Stimulated activated naive CD8-positive, alpha-beta T cell treated with anti-CD3 and anti-CD28 coated beads, Interleukin-15, Interleukin-2, amounts not matched to agents 100 ng/mL and 50 ng/mL, for 24 hours (primary cell): ENCODE measurements around the gene ZNF414.
"Not testable (repeated sequence)": the region's sequence is repeated elsewhere in the genome, so short reads cannot be mapped to it uniquely, and the experiment has no call there.

Source experiments
- H3K27ac Mint-ChIP-seq: one replicate; pipeline ENCODE4 v1.8.0; 2021; ENCODE audit warnings: mild to moderate bottlenecking, mixed read lengths
- H3K27me3 Mint-ChIP-seq: one replicate; pipeline ENCODE4 v1.8.0; 2021; ENCODE audit warnings: mixed read lengths
- H3K36me3 Mint-ChIP-seq: one replicate; pipeline ENCODE4 v1.8.0; 2021; ENCODE audit warnings: low read depth, mixed read lengths
- H3K4me1 Mint-ChIP-seq: one replicate; pipeline ENCODE4 v1.8.0; 2021; ENCODE audit warnings: low read depth, mixed read lengths
- H3K4me3 Mint-ChIP-seq: one replicate; pipeline ENCODE4 v1.8.0; 2021; ENCODE audit warnings: mild to moderate bottlenecking, mixed read lengths
- H3K9me3 Mint-ChIP-seq: one replicate; pipeline ENCODE4 v1.8.0; 2021; ENCODE audit warnings: mixed read lengths

The ZNF414 gene

DNA sequence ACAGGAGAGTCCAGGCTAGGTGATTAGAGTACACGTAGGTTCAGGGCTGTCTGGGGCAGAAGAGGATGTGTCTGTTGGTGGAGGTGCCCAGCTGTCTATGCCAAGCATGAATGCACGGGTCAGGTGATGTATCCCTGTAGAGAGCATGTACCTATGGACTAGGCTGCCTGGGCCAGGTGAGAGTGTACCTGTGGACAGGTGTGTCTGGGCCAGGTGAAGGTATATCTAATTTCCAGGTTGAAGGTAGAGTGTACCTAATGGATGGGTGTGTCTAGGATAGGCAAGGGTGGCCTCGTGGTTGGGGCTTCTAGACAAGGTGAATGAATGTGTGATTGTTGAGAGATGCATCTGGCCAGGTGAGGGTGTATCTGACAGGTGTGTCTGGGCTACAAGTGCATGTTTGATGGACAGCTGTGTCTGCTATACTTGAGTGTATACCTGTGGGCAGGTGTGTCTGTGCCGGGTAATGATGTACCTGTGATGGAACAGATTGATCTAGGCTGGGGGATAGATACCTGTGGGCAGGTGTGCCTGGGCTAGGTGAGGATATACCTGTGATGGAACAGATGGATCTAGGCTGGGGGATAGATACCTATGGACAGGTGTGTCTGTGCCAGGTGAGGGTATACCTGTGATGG lies 15.5 kb upstream of the ZNF414 start:
- no peaks in the 10 kb centered on the region for H3K27me3 Mint-ChIP-seq
- H3K27ac Mint-ChIP-seq: no peak overlapping the region
- H3K36me3 Mint-ChIP-seq: peaks cover 20% of the 10 kb centered on the region
- H3K9me3 Mint-ChIP-seq: no peaks in the 10 kb centered on the region
- peaks cover 7% of the 10 kb centered on the region for H3K4me1 Mint-ChIP-seq
- no peak overlapping the region for H3K4me3 Mint-ChIP-seq

DNA sequence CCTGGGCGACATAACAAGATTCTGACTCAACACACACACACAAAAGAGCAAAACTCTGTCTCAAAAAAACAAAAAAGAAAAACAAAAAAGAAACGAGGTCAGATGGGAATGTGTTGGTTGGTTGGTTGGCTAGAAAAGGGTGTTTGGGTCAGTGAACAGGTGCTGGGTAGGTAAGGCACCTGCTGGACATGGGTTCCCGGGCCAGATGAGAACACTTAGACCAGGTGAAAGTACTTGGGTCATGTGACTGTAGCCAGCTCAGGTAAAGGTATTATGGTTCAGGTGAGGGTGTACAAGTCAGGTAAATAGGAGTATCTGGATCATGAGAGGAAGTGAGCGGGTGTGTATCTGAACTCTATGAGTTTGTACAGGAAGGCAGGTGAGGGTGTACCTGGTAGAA lies 14.5 kb upstream of the ZNF414 start:
- Mint-ChIP-seq H3K27ac (no peak overlapping the region), H3K4me3 (no peak overlapping the region), H3K9me3 (no peaks in the 10 kb centered on the region), H3K4me1 (peaks cover 7% of the 10 kb centered on the region), H3K27me3 (no peaks in the 10 kb centered on the region), H3K36me3 (peaks cover 21% of the 10 kb centered on the region)

DNA sequence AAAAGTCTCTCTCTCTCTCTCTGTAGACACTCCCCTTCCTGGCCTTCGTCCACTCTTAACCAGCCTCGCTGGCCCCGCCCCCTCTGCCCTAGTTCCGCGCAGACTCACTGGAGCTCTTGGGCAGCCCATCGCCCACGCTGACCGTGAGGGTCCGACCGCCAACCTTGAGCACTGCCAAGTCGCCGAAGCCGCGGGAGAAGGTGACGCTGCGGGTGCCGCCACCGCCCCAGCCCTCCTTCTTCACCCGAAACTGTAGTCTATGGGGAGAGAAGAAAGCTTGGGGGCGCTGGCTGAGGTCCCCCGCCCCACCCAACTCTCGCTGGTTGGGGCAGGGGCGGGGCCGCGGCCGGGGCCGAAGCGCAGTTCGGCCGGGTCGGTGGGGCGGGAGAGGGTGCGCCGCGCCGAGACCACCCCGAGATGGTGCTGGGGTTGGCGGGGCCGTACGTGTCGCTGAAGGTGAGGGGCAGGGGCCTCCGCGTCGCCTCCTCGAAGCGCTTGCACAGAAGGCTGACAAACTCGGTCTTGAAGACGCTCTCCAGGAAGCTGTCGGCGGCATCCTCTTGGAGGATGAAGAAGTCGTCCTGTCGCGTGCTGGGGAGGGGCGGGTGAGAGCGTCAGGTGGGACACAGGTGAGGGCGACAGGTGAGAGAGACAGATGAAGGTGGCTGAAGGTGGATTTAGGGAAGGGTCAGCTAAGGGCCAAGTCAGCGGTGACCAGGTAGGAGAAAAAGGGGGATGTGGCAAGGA lies 12.6 kb upstream of the ZNF414 start:
- Mint-ChIP-seq H3K9me3 (no peaks in the 10 kb centered on the region), H3K27ac (no peak overlapping the region), H3K4me1 (peaks cover 7% of the 10 kb centered on the region), H3K4me3 (no peak overlapping the region), H3K27me3 (no peaks in the 10 kb centered on the region), H3K36me3 (peaks cover 21% of the 10 kb centered on the region)

DNA sequence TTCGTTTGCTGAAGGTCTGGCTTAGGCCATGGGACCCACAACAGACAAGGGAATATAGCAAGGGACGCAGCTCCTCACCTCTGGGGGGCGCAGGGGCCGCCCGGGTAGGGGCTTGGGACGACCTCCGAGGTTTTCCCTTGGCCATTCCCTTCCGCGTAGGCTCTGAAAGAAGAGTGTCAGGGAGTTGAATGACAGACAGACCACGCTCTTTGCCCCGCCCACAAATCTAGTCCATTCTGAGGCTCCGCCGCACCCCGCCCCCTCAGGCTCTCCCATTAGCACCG lies 11.4 kb upstream of the ZNF414 start:
- Mint-ChIP-seq H3K4me1 (peaks cover 7% of the 10 kb centered on the region), H3K4me3 (no peak overlapping the region), H3K27ac (no peak overlapping the region), H3K36me3 (peaks cover 21% of the 10 kb centered on the region), H3K27me3 (no peaks in the 10 kb centered on the region), H3K9me3 (no peaks in the 10 kb centered on the region)

DNA sequence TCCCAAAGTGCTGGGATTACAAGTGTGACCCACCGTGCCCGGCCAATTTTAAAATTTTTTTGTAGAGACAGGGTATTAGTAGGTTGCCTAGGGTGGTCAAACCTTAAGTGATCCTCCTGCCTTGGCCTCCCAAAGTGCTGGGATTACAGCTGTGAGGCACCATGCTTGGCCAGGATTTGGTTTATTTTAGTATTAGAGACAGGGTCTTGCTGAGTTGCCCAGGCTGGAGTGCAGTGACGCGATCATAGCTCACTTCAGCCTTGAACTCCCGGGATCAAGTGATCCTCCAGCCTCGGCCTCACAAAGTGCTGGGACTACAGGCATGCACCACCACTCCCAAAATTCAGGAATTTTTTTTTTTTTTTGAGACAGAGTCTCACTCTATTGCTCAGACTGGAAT lies 5.4 kb upstream of the ZNF414 start:
- no peak overlapping the region for H3K27ac Mint-ChIP-seq
- H3K4me3 Mint-ChIP-seq: no peak overlapping the region
- peaks cover 37% of the 10 kb centered on the region for H3K4me1 Mint-ChIP-seq
- no peaks in the 10 kb centered on the region for H3K27me3 Mint-ChIP-seq
- H3K36me3 Mint-ChIP-seq: no peaks in the 10 kb centered on the region
- H3K9me3 Mint-ChIP-seq: no peaks in the 10 kb centered on the region

DNA sequence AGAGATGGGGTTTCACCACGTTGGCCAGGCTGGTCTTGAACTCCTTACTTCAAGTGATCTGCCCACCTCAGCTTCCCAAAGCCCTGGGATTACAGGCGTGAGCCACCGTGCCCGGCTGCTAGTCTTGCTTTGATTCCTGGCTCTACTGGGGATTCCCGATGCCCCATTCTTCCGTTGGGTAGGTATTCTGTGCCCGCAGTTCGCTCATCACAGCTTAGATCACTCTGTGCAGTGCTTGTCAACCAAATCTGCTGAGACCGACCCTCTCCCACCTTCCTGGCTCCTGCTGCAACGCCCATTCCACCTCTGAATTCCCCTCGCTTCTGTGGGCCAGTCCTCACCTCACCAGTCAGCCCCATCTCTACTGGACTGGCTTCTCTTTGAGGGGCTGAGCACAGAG lies 4.6 kb upstream of the ZNF414 start:
- Mint-ChIP-seq H3K9me3 (no peaks in the 10 kb centered on the region), H3K4me1 (peaks cover 42% of the 10 kb centered on the region), H3K4me3 (no peak overlapping the region), H3K27me3 (no peaks in the 10 kb centered on the region), H3K36me3 (no peaks in the 10 kb centered on the region), H3K27ac (no peak overlapping the region)

DNA sequence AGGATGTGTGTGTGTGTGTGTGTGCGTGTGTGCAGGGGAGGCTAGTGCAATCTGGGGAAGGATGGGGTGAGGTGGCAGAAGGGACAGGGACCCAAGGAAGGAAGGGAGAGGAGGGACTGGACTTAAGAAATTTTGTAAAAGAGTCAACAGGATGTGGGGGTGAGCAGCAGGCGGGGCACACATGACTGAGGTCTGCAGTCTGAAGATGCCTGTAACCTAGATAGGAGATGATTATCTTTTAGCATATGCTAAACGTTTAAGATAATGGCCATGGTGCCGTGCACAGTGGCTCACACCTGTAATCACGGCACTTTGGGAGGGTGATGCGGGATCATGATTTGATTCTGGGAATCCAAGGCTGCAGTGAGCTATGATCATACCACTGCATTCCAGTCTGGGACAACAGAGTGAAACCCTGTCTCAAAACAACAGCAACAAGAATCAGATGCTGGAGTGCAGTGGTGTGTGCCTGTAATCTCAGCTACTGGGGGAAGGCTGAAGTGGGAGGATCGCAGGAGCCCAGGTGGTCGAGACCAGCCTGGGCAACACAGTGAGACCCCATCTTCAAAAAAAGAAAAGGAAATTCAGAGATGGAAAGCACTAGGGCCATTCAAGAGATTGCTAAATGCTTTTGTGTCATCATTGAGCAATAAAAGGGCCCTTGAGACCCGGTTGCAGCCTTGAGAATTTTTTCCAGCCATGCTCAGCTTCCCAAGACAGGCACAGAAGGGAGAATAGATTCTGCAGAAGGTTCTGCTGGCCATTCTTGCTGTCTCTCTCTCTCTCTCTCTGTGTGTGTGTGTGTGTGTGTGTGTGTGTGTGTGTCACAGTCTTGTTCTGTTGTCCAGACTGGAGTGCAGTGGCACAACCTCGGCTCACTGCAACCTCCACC lies 3.8 kb upstream of the ZNF414 start:
- peak overlapping the region; percentile 87 for H3K27ac Mint-ChIP-seq
- no peaks in the 10 kb centered on the region for H3K36me3 Mint-ChIP-seq
- peaks cover 45% of the 10 kb centered on the region for H3K4me1 Mint-ChIP-seq
- H3K4me3 Mint-ChIP-seq: peak overlapping the region; percentile 60
- H3K27me3 Mint-ChIP-seq: no peaks in the 10 kb centered on the region
- H3K9me3 Mint-ChIP-seq: no peaks in the 10 kb centered on the region

DNA sequence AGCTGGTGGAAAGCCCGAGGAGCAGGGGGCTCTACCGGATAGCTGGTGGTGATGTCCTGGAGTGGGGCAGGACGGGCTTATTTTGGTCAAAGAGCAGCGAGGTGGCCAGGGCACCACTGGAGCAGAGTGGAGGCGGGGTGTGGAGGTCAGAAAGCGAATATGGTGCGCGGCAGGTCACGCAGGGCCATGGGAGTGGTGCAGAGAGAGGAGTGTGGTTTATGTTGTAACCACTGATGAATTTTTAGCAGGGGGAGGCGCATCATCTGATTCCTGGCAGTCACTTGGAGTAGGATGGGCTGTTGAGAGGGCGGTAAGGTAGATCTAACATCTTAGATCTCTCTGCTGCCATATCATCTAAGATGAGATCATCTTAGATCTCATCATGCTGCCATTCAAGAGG lies 1.4 kb upstream of the ZNF414 start:
- Mint-ChIP-seq H3K4me1 (peaks cover 55% of the 10 kb centered on the region), H3K36me3 (peaks cover 4% of the 10 kb centered on the region), H3K9me3 (no peaks in the 10 kb centered on the region), H3K4me3 (peak overlapping the region; percentile 88), H3K27ac (peak overlapping the region; percentile 81), H3K27me3 (no peaks in the 10 kb centered on the region)

DNA sequence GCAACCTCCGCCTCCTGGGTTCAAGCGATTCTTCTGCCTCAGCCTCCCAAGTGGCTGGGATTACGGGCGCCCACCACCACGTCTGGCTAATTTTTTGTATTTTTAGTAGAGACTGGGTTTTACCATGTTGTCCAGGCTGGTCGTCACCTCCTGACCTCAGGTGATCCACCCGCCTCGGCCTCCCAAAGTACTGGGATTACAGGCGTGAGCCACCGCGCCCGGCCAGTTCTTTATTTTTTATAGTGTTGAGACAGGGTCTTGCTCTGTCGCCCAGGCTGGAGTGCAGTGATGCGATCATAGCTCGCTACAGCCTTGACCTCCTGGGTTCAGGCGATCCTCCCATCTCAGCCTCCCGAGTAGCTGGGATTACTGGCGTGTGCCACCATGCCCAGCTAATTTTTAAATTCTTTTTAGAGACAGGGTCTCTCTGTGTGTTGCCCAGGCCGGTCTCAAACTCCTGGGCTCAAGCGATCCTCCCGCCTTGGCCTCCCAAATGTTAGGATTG lies 590 bp upstream of the ZNF414 start:
- not testable (repeated sequence) for H3K9me3 Mint-ChIP-seq, H3K36me3 Mint-ChIP-seq, H3K27me3 Mint-ChIP-seq
- Mint-ChIP-seq H3K4me3 (peak overlapping the region; percentile 88), H3K4me1 (peaks cover 55% of the 10 kb centered on the region), H3K27ac (peak overlapping the region; percentile 94)

DNA sequence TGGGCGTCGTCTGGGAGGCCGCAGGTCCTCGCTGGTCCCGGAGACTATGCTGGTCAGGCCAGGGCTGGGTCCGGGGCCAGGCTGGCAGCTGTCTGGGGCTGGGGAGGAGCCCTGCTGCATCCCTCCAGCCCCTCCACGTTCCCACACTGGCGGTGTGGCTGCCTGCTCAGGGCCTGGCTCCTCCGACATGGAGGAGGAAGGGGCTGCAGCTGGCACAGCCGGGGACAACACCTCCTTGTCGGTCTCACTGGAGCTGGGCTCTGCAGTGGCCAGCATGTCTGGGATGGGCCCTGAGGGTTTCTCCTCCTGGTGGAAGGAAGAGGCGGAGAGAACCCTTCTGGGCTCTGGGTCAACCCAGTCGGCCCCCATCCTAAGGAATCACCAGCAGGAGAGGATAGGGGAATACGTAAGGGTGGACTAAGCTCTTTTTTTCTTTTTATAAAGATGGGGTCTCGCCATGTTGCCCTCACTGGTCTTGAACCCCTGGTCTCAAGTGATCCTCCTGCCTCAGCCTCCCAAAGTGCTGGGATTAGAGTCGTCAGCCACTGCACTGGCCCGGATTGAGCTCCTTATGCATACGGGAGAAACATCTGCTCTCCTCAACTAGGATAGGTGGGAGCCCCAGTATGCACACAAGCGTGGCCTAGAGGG lies 806 bp downstream of the ZNF414 start:
- H3K27me3 Mint-ChIP-seq: no peaks in the 10 kb centered on the region
- H3K27ac Mint-ChIP-seq: peak overlapping the region; percentile 94
- H3K9me3 Mint-ChIP-seq: no peaks in the 10 kb centered on the region
- H3K4me1 Mint-ChIP-seq: peaks cover 48% of the 10 kb centered on the region
- H3K36me3 Mint-ChIP-seq: peaks cover 4% of the 10 kb centered on the region
- H3K4me3 Mint-ChIP-seq: peak overlapping the region; percentile 88

DNA sequence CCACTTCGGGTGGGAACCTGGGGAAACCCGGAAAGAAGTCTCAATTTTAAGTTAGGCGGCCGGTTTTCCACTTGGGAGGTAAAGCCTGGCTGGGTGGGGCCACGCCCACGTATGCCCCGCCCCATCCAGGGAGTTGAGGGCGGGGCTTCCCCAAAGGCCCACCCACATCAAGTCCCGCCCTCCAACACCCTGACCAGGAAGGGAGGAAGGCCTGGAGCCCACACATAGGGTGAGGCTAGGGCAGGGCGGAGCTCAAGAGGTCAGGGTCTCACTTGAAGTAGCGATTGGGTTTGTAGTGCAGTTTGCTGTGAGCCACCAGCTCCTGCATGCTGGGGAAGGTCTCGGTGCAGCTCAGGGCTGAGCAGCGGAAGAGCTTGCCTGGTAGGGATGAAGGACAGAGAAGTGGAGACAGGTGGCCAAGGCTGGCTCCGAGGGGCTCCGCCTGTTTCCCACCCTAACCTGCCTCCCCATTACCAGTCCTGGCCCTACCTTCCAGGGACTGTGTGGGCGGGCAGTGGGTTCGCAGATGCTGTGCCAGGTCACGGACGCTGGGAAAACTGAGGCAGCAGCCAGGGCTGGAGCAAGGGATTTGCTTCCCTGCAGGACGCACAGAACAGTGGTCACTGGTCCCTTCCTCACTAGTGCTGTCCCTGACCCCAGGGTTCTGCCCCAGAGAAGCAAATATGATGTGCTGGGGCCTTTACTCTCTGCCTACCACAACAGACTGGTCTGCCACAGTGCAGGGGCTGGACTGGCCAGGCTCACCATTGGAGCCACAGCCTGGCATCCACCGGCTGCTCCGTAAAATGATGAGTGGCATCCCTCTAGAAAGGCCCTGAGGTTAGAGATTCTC lies 1.6 kb downstream of the ZNF414 start:
- Mint-ChIP-seq H3K36me3 (peaks cover 4% of the 10 kb centered on the region), H3K27ac (peak overlapping the region; percentile 52), H3K4me1 (peaks cover 40% of the 10 kb centered on the region), H3K27me3 (no peaks in the 10 kb centered on the region), H3K4me3 (peak overlapping the region; percentile 76), H3K9me3 (no peaks in the 10 kb centered on the region)

DNA sequence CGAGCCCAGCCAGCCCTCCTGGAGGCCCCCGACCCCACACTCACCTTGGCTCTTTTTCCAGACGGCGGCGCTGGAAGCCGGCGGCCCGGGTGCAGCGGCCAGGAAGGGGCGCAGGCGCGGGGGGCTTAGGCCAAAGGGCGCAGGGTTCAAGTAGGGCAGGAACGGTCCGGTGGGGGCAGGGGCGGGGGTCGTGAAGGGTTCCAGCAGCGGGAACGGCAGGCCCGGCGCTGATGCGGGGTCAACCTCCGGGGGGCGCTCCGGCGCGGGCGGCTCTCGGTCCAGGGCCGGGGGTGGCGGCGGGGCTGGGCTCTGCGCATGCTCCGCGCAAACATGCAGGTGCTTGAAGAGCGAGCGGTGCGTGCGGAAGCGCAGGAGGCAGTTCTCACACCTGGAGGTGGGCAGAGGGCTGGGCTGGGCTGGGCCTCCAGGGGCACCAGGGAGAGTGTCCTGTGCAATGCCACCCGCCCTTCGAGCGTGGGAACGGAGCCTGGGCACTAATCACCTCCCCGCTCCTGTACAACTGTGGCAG lies 2.3 kb downstream of the ZNF414 start:
- Mint-ChIP-seq H3K36me3 (peaks cover 4% of the 10 kb centered on the region), H3K27me3 (no peaks in the 10 kb centered on the region), H3K9me3 (no peaks in the 10 kb centered on the region), H3K4me1 (peaks cover 34% of the 10 kb centered on the region), H3K27ac (no peak overlapping the region), H3K4me3 (no peak overlapping the region)

DNA sequence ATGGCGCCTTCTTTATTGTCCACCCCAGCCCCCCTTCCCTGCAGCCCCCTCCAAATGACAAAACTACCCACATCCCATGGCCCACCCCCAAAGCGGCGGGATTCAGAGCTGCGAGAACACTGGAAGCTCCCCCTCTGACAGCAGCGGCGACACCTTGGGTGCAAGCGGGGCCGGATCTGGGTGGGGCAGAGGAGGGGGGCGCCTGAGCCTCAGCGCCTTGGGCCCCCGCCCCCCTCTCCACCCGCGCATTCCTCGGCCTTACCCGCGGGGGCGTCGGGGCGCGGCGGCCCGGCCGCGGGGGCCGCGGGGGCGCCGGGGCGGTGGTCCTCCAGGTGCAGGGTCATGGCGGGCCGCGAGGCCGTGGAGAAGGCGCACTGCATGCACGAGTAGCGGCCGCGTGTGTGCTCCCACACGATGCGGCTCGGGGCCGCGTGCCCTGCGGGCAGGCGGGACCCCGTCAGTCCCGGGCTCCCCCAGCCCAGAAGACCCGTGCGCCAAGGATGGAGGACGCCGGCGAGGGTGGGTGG lies 3.3 kb downstream of the ZNF414 start:
- H3K27ac Mint-ChIP-seq: no peak overlapping the region
- no peak overlapping the region for H3K4me3 Mint-ChIP-seq
- H3K27me3 Mint-ChIP-seq: no peaks in the 10 kb centered on the region
- no peaks in the 10 kb centered on the region for H3K9me3 Mint-ChIP-seq
- peaks cover 33% of the 10 kb centered on the region for H3K4me1 Mint-ChIP-seq
- peaks cover 4% of the 10 kb centered on the region for H3K36me3 Mint-ChIP-seq
